ENCODE data around the gene TMEM214. TPM values are rescaled to one million over a fixed set of nuclear protein-coding genes. Genes with fewer than 3 reads are reported as not detected.

TMEM214 gene
- total and polyA plus RNA-seq, 4 donors: 18.2 to 60.3 (median 40.1) TPM

GRCh38 chr2:27085673-27086089 lies 52.9 kb downstream of the TMEM214 start:
- WGBS (ENCODE audit: insufficient coverage): 1% methylated on average over 38 of the region's 38 CpGs
- peaks cover 19% of the 10 kb centered on the region for H3K36me3 ChIP-seq (ENCODE audit: control insufficient read depth, insufficient read depth, low read length)
- no peaks in the 10 kb centered on the region for H3K27me3 ChIP-seq (ENCODE audit: control insufficient read depth, insufficient read depth, low read length)
- peak overlapping the region; percentile 61 for H3K4me3 ChIP-seq (ENCODE audit: low read depth, low read length)
- H3K27ac ChIP-seq (ENCODE audit: low read depth, low read length): peak overlapping the region; percentile 86
- peaks cover 43% of the 10 kb centered on the region for H3K4me1 ChIP-seq (ENCODE audit: control insufficient read depth, insufficient read depth, low read length)
- no peaks in the 10 kb centered on the region for H3K9me3 ChIP-seq (ENCODE audit: control insufficient read depth, insufficient read depth, low read length)
- peak in 2 of 6 donors; percentile 63 to 71 for DNase-seq (ENCODE audit: low read depth in 4 of 6, low spot score in 6 of 6)

GRCh38 chr2:27086090-27086723 lies 53.4 kb downstream of the TMEM214 start:
- H3K9me3 ChIP-seq (ENCODE audit: control insufficient read depth, insufficient read depth, low read length): no peaks in the 10 kb centered on the region
- no peaks in the 10 kb centered on the region for H3K27me3 ChIP-seq (ENCODE audit: control insufficient read depth, insufficient read depth, low read length)
- WGBS (ENCODE audit: insufficient coverage): under 1% methylated on average over 81 of the region's 81 CpGs
- peaks cover 37% of the 10 kb centered on the region for H3K4me1 ChIP-seq (ENCODE audit: control insufficient read depth, insufficient read depth, low read length)
- H3K4me3 ChIP-seq (ENCODE audit: low read depth, low read length): peak overlapping the region; percentile 61
- peak overlapping the region; percentile 86 for H3K27ac ChIP-seq (ENCODE audit: low read depth, low read length)
- H3K36me3 ChIP-seq (ENCODE audit: control insufficient read depth, insufficient read depth, low read length): peaks cover 19% of the 10 kb centered on the region
- peak; percentile 77 to 98 (median 93) for DNase-seq (ENCODE audit: low read depth in 4 of 6, low spot score in 6 of 6)

GRCh38 chr2:27086724-27087593 lies 54.2 kb downstream of the TMEM214 start, which contains the start of gene KHK:
Gene KHK (plus strand): TSS chr2:27086772. CDS start chr2:27087260, 488 bp downstream.
- DNase-seq (ENCODE audit: low read depth in 4 of 6, low spot score in 6 of 6): no peak

GRCh38 chr2:27087823-27088410 lies 55.2 kb downstream of the TMEM214 start:
- Histone ChIP-seq H3K4me3 (ENCODE audit: low read depth, low read length) (no peak overlapping the region), H3K9me3 (ENCODE audit: control insufficient read depth, insufficient read depth, low read length) (no peaks in the 10 kb centered on the region), H3K36me3 (ENCODE audit: control insufficient read depth, insufficient read depth, low read length) (peaks cover 16% of the 10 kb centered on the region), H3K27me3 (ENCODE audit: control insufficient read depth, insufficient read depth, low read length) (no peaks in the 10 kb centered on the region), H3K4me1 (ENCODE audit: control insufficient read depth, insufficient read depth, low read length) (peaks cover 31% of the 10 kb centered on the region), H3K27ac (ENCODE audit: low read depth, low read length) (no peak overlapping the region)
- DNase-seq (ENCODE audit: low read depth in 4 of 6, low spot score in 6 of 6): no peak
- 87% methylated on average over 3 of the region's 5 CpGs for WGBS (ENCODE audit: insufficient coverage)

More at GRCh38 chr2:27086724-27087593, 54.2 kb downstream of the TMEM214 start, which contains the start of gene KHK:
- 3% methylated on average over 53 of the region's 54 CpGs for WGBS (ENCODE audit: insufficient coverage)
- peaks cover 19% of the 10 kb centered on the region for H3K36me3 ChIP-seq (ENCODE audit: control insufficient read depth, insufficient read depth, low read length)
- peak within 1 kb of the TSS; percentile 86 for H3K27ac ChIP-seq (ENCODE audit: low read depth, low read length)
- no peaks in the 10 kb centered on the region for H3K27me3 ChIP-seq (ENCODE audit: control insufficient read depth, insufficient read depth, low read length)
- H3K9me3 ChIP-seq (ENCODE audit: control insufficient read depth, insufficient read depth, low read length): no peaks in the 10 kb centered on the region
- peak within 1 kb of the TSS; percentile 61 for H3K4me3 ChIP-seq (ENCODE audit: low read depth, low read length)
- H3K4me1 ChIP-seq (ENCODE audit: control insufficient read depth, insufficient read depth, low read length): peaks cover 32% of the 10 kb centered on the region

GRCh38 chr2:27088634-27089033 lies 55.9 kb downstream of the TMEM214 start:
- 84% methylated on average over 5 of the region's 6 CpGs for WGBS (ENCODE audit: insufficient coverage)
- H3K9me3 ChIP-seq (ENCODE audit: control insufficient read depth, insufficient read depth, low read length): no peaks in the 10 kb centered on the region
- no peak overlapping the region for H3K4me3 ChIP-seq (ENCODE audit: low read depth, low read length)
- no peak for DNase-seq (ENCODE audit: low read depth in 4 of 6, low spot score in 6 of 6)
- H3K36me3 ChIP-seq (ENCODE audit: control insufficient read depth, insufficient read depth, low read length): peaks cover 10% of the 10 kb centered on the region
- H3K27me3 ChIP-seq (ENCODE audit: control insufficient read depth, insufficient read depth, low read length): no peaks in the 10 kb centered on the region
- no peak overlapping the region for H3K27ac ChIP-seq (ENCODE audit: low read depth, low read length)
- peaks cover 31% of the 10 kb centered on the region for H3K4me1 ChIP-seq (ENCODE audit: control insufficient read depth, insufficient read depth, low read length)

- no peaks in the 10 kb centered on the region for H3K27me3 ChIP-seq (ENCODE audit: control insufficient read depth, insufficient read depth, low read length)
- DNase-seq (ENCODE audit: low read depth in 4 of 6, low spot score in 6 of 6): no peak
- no peaks in the 10 kb centered on the region for H3K9me3 ChIP-seq (ENCODE audit: control insufficient read depth, insufficient read depth, low read length)
- peaks cover 8% of the 10 kb centered on the region for H3K36me3 ChIP-seq (ENCODE audit: control insufficient read depth, insufficient read depth, low read length)
- H3K27ac ChIP-seq (ENCODE audit: low read depth, low read length): no peak overlapping the region
- H3K4me1 ChIP-seq (ENCODE audit: control insufficient read depth, insufficient read depth, low read length): peaks cover 31% of the 10 kb centered on the region
- WGBS (ENCODE audit: insufficient coverage): 91% methylated on average over 12 of the region's 14 CpGs
- no peak overlapping the region for H3K4me3 ChIP-seq (ENCODE audit: low read depth, low read length)
These were observed 56.6 kb downstream of the TMEM214 start for GRCh38 chr2:27089111-27089954.

Other genes with a start within 250 kb of the TMEM214 start
- 1 to 10 TPM; 2.8 to 5.5 TPM for gene CENPA, start 246.9 kb upstream of the TMEM214 start, total RNA-seq
- 1 to 10 TPM; 5.2 to 7.4 TPM for gene CENPA, start 246.9 kb upstream of the TMEM214 start, polyA plus RNA-seq (ENCODE audit: insufficient read length in 2 of 2)
- 10 to 100 TPM; 30.6 to 56.5 TPM for gene DPYSL5, start 184.8 kb upstream of the TMEM214 start, total RNA-seq
- 100 to 1,000 TPM; 225 to 226 TPM for gene DPYSL5, start 184.8 kb upstream of the TMEM214 start, polyA plus RNA-seq (ENCODE audit: insufficient read length in 2 of 2)
- 10 to 100 TPM; 21.2 to 37.0 TPM for gene MAPRE3, start 62.3 kb upstream of the TMEM214 start, total RNA-seq
- 100 to 1,000 TPM; 193 to 200 TPM for gene MAPRE3, start 62.3 kb upstream of the TMEM214 start, polyA plus RNA-seq (ENCODE audit: insufficient read length in 2 of 2)
- 10 to 100 TPM; 14.3 to 32.0 TPM for gene AGBL5, start 18.7 kb downstream of the TMEM214 start, total RNA-seq
- 10 to 100 TPM; 49.2 to 51.7 TPM for gene AGBL5, start 18.7 kb downstream of the TMEM214 start, polyA plus RNA-seq (ENCODE audit: insufficient read length in 2 of 2)
- gene OST4, start 38.7 kb downstream of the TMEM214 start, total RNA-seq: 100 to 1,000 TPM; 191 to 454 TPM
- 100 to 1,000 TPM; 208 to 225 TPM for gene OST4, start 38.7 kb downstream of the TMEM214 start, polyA plus RNA-seq (ENCODE audit: insufficient read length in 2 of 2)
- 10 to 100 TPM; 20.9 to 46.2 TPM for gene EMILIN1, start 45.6 kb downstream of the TMEM214 start, total RNA-seq
- gene EMILIN1, start 45.6 kb downstream of the TMEM214 start, polyA plus RNA-seq (ENCODE audit: insufficient read length in 2 of 2): 10 to 100 TPM; 11.4 to 16.2 TPM
- 1 to 10 TPM; 4.1 to 6.0 TPM for gene KHK, start 53.8 kb downstream of the TMEM214 start, total RNA-seq
- gene KHK, start 53.8 kb downstream of the TMEM214 start, polyA plus RNA-seq (ENCODE audit: insufficient read length in 2 of 2): 10 to 100 TPM; 16.9 to 19.1 TPM
- 10 to 100 TPM; 19.0 to 22.7 TPM for gene CGREF1, start 86.2 kb downstream of the TMEM214 start, total RNA-seq
- 10 to 100 TPM; 48.0 to 55.3 TPM for gene CGREF1, start 86.2 kb downstream of the TMEM214 start, polyA plus RNA-seq (ENCODE audit: insufficient read length in 2 of 2)
- under 1 TPM; 0.77 to 0.79 TPM for gene ABHD1, start 90.8 kb downstream of the TMEM214 start, total RNA-seq
- gene ABHD1, start 90.8 kb downstream of the TMEM214 start, polyA plus RNA-seq (ENCODE audit: insufficient read length in 2 of 2): 1 to 10 TPM; 2.5 to 2.9 TPM
- gene PREB, start 101.7 kb downstream of the TMEM214 start, total RNA-seq: 10 to 100 TPM; 27.1 to 48.4 TPM
- 10 to 100 TPM; 62.7 to 62.9 TPM for gene PREB, start 101.7 kb downstream of the TMEM214 start, polyA plus RNA-seq (ENCODE audit: insufficient read length in 2 of 2)
- not detected for gene PRR30, start 106.4 kb downstream of the TMEM214 start, total RNA-seq
- not detected for gene PRR30, start 106.4 kb downstream of the TMEM214 start, polyA plus RNA-seq (ENCODE audit: insufficient read length in 2 of 2)
- under 1 TPM in 1 of 2 donors, not detected in 1; 0.06 TPM for gene TCF23, start 116.0 kb downstream of the TMEM214 start, total RNA-seq
- under 1 TPM in 1 of 2 donors, not detected in 1; 0.14 TPM for gene TCF23, start 116.0 kb downstream of the TMEM214 start, polyA plus RNA-seq (ENCODE audit: insufficient read length in 2 of 2)
- gene ATRAID, start 179.1 kb downstream of the TMEM214 start, total RNA-seq: 100 to 1,000 TPM; 103 to 198 TPM
- gene ATRAID, start 179.1 kb downstream of the TMEM214 start, polyA plus RNA-seq (ENCODE audit: insufficient read length in 2 of 2): 100 to 1,000 TPM in 1 of 2 donors, 10 to 100 TPM in 1; 93.3 to 110 TPM
- gene SLC5A6, start 179.3 kb downstream of the TMEM214 start, total RNA-seq: 10 to 100 TPM; 41.4 to 68.4 TPM
- 10 to 100 TPM; 50.1 to 68.6 TPM for gene SLC5A6, start 179.3 kb downstream of the TMEM214 start, polyA plus RNA-seq (ENCODE audit: insufficient read length in 2 of 2)
- 10 to 100 TPM; 26.5 to 30.3 TPM for gene CAD, start 184.4 kb downstream of the TMEM214 start, total RNA-seq
- gene CAD, start 184.4 kb downstream of the TMEM214 start, polyA plus RNA-seq (ENCODE audit: insufficient read length in 2 of 2): 10 to 100 TPM; 38.7 to 49.2 TPM
- gene SLC30A3, start 230.1 kb downstream of the TMEM214 start, total RNA-seq: 1 to 10 TPM; 2.9 to 5.5 TPM
- gene SLC30A3, start 230.1 kb downstream of the TMEM214 start, polyA plus RNA-seq (ENCODE audit: insufficient read length in 2 of 2): 10 to 100 TPM; 18.6 to 30.2 TPM
- under 1 TPM; 0.22 to 0.50 TPM for gene DNAJC5G, start 242.5 kb downstream of the TMEM214 start, total RNA-seq
- gene DNAJC5G, start 242.5 kb downstream of the TMEM214 start, polyA plus RNA-seq (ENCODE audit: insufficient read length in 2 of 2): 1 to 10 TPM in 1 of 2 donors, under 1 TPM in 1; 0.48 to 1.7 TPM
- gene TRIM54, start 249.5 kb downstream of the TMEM214 start, total RNA-seq: under 1 TPM; 0.17 to 0.30 TPM
- 1 to 10 TPM; 1.3 to 1.6 TPM for gene TRIM54, start 249.5 kb downstream of the TMEM214 start, polyA plus RNA-seq (ENCODE audit: insufficient read length in 2 of 2)